Measurements from ENCODE around the gene TDRD9.

Gene TDRD9

GRCh38 chr14:104016873-104017650 is 88.8 kb downstream of the TDRD9 start:
- Histone ChIP-seq H3K9ac (ENCODE audit: low read length) (no peak overlapping the region), H2AFZ (ENCODE audit: low read length) (no peak overlapping the region), H3K4me1 (ENCODE audit: insufficient read depth, low read length, severe bottlenecking) (no peaks in the 10 kb centered on the region), H4K20me1 (ENCODE audit: insufficient read depth, low read length) (no peaks in the 10 kb centered on the region), H3K4me3 (ENCODE audit: low read depth, low read length, poor library complexity, severe bottlenecking) (no peak overlapping the region), H3F3A (ENCODE audit: insufficient read depth, low read length) (no peaks in the 10 kb centered on the region), H3K36me3 (ENCODE audit: insufficient read depth, low read length) (no peaks in the 10 kb centered on the region), H3K27ac (ENCODE audit: low read depth, low read length, poor library complexity, severe bottlenecking) (no peak overlapping the region), H3K4me2 (ENCODE audit: low read length) (no peak overlapping the region), H3K79me2 (ENCODE audit: insufficient read depth, low read length) (no peaks in the 10 kb centered on the region), H3K9me2 (ENCODE audit: low read depth, low read length) (no peaks in the 10 kb centered on the region), H3K27me3 (ENCODE audit: insufficient read depth, low read length) (no peaks in the 10 kb centered on the region), H3K9me3 (ENCODE audit: low read length) (no peaks in the 10 kb centered on the region)
- TF ChIP-seq EZH2 (IDR thresholded peaks at IDR 0.05; ENCODE audit: borderline replicate concordance, low read length) (no peak), CTCF (IDR thresholded peaks at IDR 0.05; ENCODE audit: low read length) (no peak)

GRCh38 chr14:104019029-104019428 is 90.8 kb downstream of the TDRD9 start:
- TF ChIP-seq CTCF (IDR thresholded peaks at IDR 0.05; ENCODE audit: low read length) (no peak), EZH2 (IDR thresholded peaks at IDR 0.05; ENCODE audit: borderline replicate concordance, low read length) (no peak)
- H3F3A ChIP-seq (ENCODE audit: insufficient read depth, low read length): no peaks in the 10 kb centered on the region
- no peaks in the 10 kb centered on the region for H4K20me1 ChIP-seq (ENCODE audit: insufficient read depth, low read length)
- no peak overlapping the region for H3K9ac ChIP-seq (ENCODE audit: low read length)
- H3K27me3 ChIP-seq (ENCODE audit: insufficient read depth, low read length): no peaks in the 10 kb centered on the region
- no peaks in the 10 kb centered on the region for H3K9me2 ChIP-seq (ENCODE audit: low read depth, low read length)
- H3K27ac ChIP-seq (ENCODE audit: low read depth, low read length, poor library complexity, severe bottlenecking): no peak overlapping the region
- H2AFZ ChIP-seq (ENCODE audit: low read length): no peak overlapping the region
- no peak overlapping the region for H3K4me3 ChIP-seq (ENCODE audit: low read depth, low read length, poor library complexity, severe bottlenecking)
- H3K4me1 ChIP-seq (ENCODE audit: insufficient read depth, low read length, severe bottlenecking): no peaks in the 10 kb centered on the region
- no peaks in the 10 kb centered on the region for H3K36me3 ChIP-seq (ENCODE audit: insufficient read depth, low read length)
- H3K79me2 ChIP-seq (ENCODE audit: insufficient read depth, low read length): no peaks in the 10 kb centered on the region
- no peaks in the 10 kb centered on the region for H3K9me3 ChIP-seq (ENCODE audit: low read length)
- H3K4me2 ChIP-seq (ENCODE audit: low read length): no peak overlapping the region

- Histone ChIP-seq H3K4me1 (ENCODE audit: insufficient read depth, low read length, severe bottlenecking) (no peaks in the 10 kb centered on the region), H3K4me3 (ENCODE audit: low read depth, low read length, poor library complexity, severe bottlenecking) (no peak overlapping the region), H3K27ac (ENCODE audit: low read depth, low read length, poor library complexity, severe bottlenecking) (no peak overlapping the region), H3K36me3 (ENCODE audit: insufficient read depth, low read length) (no peaks in the 10 kb centered on the region), H3K79me2 (ENCODE audit: insufficient read depth, low read length) (no peaks in the 10 kb centered on the region), H3K27me3 (ENCODE audit: insufficient read depth, low read length) (no peaks in the 10 kb centered on the region), H3K9me2 (ENCODE audit: low read depth, low read length) (no peaks in the 10 kb centered on the region), H3F3A (ENCODE audit: insufficient read depth, low read length) (no peaks in the 10 kb centered on the region), H3K9ac (ENCODE audit: low read length) (no peak overlapping the region), H3K4me2 (ENCODE audit: low read length) (no peak overlapping the region), H4K20me1 (ENCODE audit: insufficient read depth, low read length) (no peaks in the 10 kb centered on the region), H2AFZ (ENCODE audit: low read length) (no peak overlapping the region), H3K9me3 (ENCODE audit: low read length) (no peaks in the 10 kb centered on the region)
- TF ChIP-seq EZH2 (IDR thresholded peaks at IDR 0.05; ENCODE audit: borderline replicate concordance, low read length): no peak
- no peak for TF ChIP-seq CTCF (IDR thresholded peaks at IDR 0.05; ENCODE audit: low read length)
Observed at GRCh38 chr14:104019806-104020205, 91.5 kb downstream of the TDRD9 start.
